Right cardiac atrium (tissue), 5 donors: ENCODE data around the gene SEMA5A. TPM values are rescaled to one million over a fixed set of nuclear protein-coding genes. Genes with fewer than 3 reads are reported as not detected.

Source experiments
- ATAC-seq, 2 donors: fragments of 200-7000 bp; cut with Tn5 transposase; one replicate each; pipeline versions ENCODE4 v1.8.0 to v1.9.1; 2020; ENCODE audit warnings: moderate library complexity in 2 of 2, mild to moderate bottlenecking in 1 of 2
- DNase-seq, 3 donors: peaks; one replicate each; pipeline ENCODE4 v3.0.0-alpha.2; 2020
- H3K27ac ChIP-seq: one replicate; pipeline ENCODE4 v1.5.1; 2013; ENCODE audit warnings: mild to moderate bottlenecking, low read length, control low read depth, moderate library complexity
- H3K27me3 ChIP-seq: one replicate; pipeline ENCODE4 v1.6.1; 2013; ENCODE audit not compliant: control insufficient read depth, insufficient read depth
- H3K4me1 ChIP-seq: one replicate; pipeline ENCODE4 v1.6.1; 2013; ENCODE audit warnings: low read length; ENCODE audit not compliant: control insufficient read depth, insufficient read depth
- H3K4me3 ChIP-seq: one replicate; pipeline ENCODE4 v1.5.1; 2013; ENCODE audit warnings: low read length, control low read depth
- H3K9me3 ChIP-seq: one replicate; pipeline ENCODE4 v1.6.1; 2013; ENCODE audit warnings: low read length; ENCODE audit not compliant: control insufficient read depth
- WGBS: extraction: QIAGEN DNeasy Blood & Tissue Kit; methylation state at CpG from one replicate; pipeline ENCODE4 v1.1.7; 2013; 5-methylcytosine and 5-hydroxymethylcytosine counted together
- intact Hi-C, 4 donors: fragments of 100-400 bp; cut with DNase I; formaldehyde crosslinking; loops; one replicate each; pipeline versions ENCODE4 v1.11.0 to v1.14.0; 2022 to 2023
- polyA plus RNA-seq: library from polyadenylated mRNA; stranded (reverse); fragments of 200-250 nt; gene quantifications from one replicate; pipeline ENCODE4 v1.2.3, GENCODE V29; 2013
- total RNA-seq, 4 donors: library from RNA; stranded (reverse); fragmentation: NEBNext Ultra II Directional; extraction: Animal tissue kit (Norgen Biotek cat#: 25700); gene quantifications; one replicate each; pipeline ENCODE4 v1.2.1, GENCODE V29; 2021
- donor health status: healthy with polysubstance abuse.
- donor health status: DM: no; HTN: yes; CAD: no.
- donor health status: DM: no; HTN: no; CAD: no.
- donor health status: DM: no; HTN: yes; CAD: no; lungs with severe emphysema.
- donor health status: DM: yes; HTN: yes; CAD: no.

SEMA5A gene
- total and polyA plus RNA-seq, 5 donors: 6.7 to 28.2 (median 23.9) TPM

- Histone ChIP-seq H3K9me3 (peaks cover 2% of the 10 kb centered on the region), H3K27me3 (no peaks in the 10 kb centered on the region), H3K4me3 (no peak overlapping the region), H3K4me1 (peaks cover 1% of the 10 kb centered on the region), H3K27ac (peak overlapping the region; percentile 81)
- WGBS: 38% methylated on average over 4 of the region's 4 CpGs
- DNase-seq: no peak
- intact Hi-C loops: no loop called here
- no peak for ATAC-seq
These were observed 32.0 kb downstream of the SEMA5A start for GRCh38 chr5:9513827-9514226.

- ATAC-seq (no peak), DNase-seq (no peak)
- Histone ChIP-seq H3K27ac (no peak overlapping the region), H3K27me3 (no peaks in the 10 kb centered on the region), H3K9me3 (peaks cover 2% of the 10 kb centered on the region), H3K4me3 (no peak overlapping the region), H3K4me1 (peaks cover 1% of the 10 kb centered on the region)
- intact Hi-C loops: no loop called here
- WGBS: 28% methylated on average over 4 of the region's 4 CpGs
These were observed 33.4 kb downstream of the SEMA5A start for GRCh38 chr5:9512457-9512856.

GRCh38 chr5:9507974-9508373 lies 37.9 kb downstream of the SEMA5A start:
- intact Hi-C loops: no loop called here
- Histone ChIP-seq H3K4me1 (no peaks in the 10 kb centered on the region), H3K27me3 (no peaks in the 10 kb centered on the region), H3K9me3 (peaks cover 6% of the 10 kb centered on the region), H3K27ac (no peak overlapping the region), H3K4me3 (no peak overlapping the region)
- no peak for ATAC-seq
- 72% methylated on average over 6 of the region's 6 CpGs for WGBS
- no peak for DNase-seq

GRCh38 chr5:9505225-9505624 lies 40.6 kb downstream of the SEMA5A start:
- Histone ChIP-seq H3K27ac (no peak overlapping the region), H3K9me3 (peaks cover 7% of the 10 kb centered on the region), H3K27me3 (no peaks in the 10 kb centered on the region), H3K4me3 (no peak overlapping the region), H3K4me1 (peaks cover 2% of the 10 kb centered on the region)
- 64% methylated on average over 2 of the region's 2 CpGs for WGBS
- intact Hi-C loops: no loop called here
- ATAC-seq (no peak), DNase-seq (no peak)

GRCh38 chr5:9502864-9503263 lies 43.0 kb downstream of the SEMA5A start:
- H3K27me3 ChIP-seq: no peaks in the 10 kb centered on the region
- H3K4me3 ChIP-seq: no peak overlapping the region
- peaks cover 2% of the 10 kb centered on the region for H3K4me1 ChIP-seq
- intact Hi-C loops: no loop called here
- H3K9me3 ChIP-seq: peaks cover 6% of the 10 kb centered on the region
- 67% methylated on average over 1 of the region's 1 CpG for WGBS
- no peak for ATAC-seq
- H3K27ac ChIP-seq: no peak overlapping the region
- DNase-seq: no peak

GRCh38 chr5:9502050-9502834 lies 43.6 kb downstream of the SEMA5A start:
- intact Hi-C loops: no loop called here
- ATAC-seq (peak; percentile 76 to 83), DNase-seq (no peak)
- Histone ChIP-seq H3K27ac (peak overlapping the region; percentile 42), H3K9me3 (peaks cover 6% of the 10 kb centered on the region), H3K4me3 (no peak overlapping the region), H3K27me3 (no peaks in the 10 kb centered on the region), H3K4me1 (peaks cover 2% of the 10 kb centered on the region)
- 48% methylated on average over 4 of the region's 4 CpGs for WGBS

- H3K27me3 ChIP-seq: no peaks in the 10 kb centered on the region
- H3K27ac ChIP-seq: no peak overlapping the region
- 74% methylated on average over 2 of the region's 2 CpGs for WGBS
- ATAC-seq (no peak), DNase-seq (no peak)
- H3K4me1 ChIP-seq: peaks cover 2% of the 10 kb centered on the region
- no peak overlapping the region for H3K4me3 ChIP-seq
- intact Hi-C loops: no loop called here
- peaks cover 6% of the 10 kb centered on the region for H3K9me3 ChIP-seq
These were observed 45.2 kb downstream of the SEMA5A start for GRCh38 chr5:9500625-9501024.

- peaks cover 2% of the 10 kb centered on the region for H3K4me1 ChIP-seq
- ATAC-seq: no peak
- intact Hi-C loops: no loop called here
These were observed 45.7 kb downstream of the SEMA5A start for GRCh38 chr5:9500193-9500592.

GRCh38 chr5:9499498-9499876 lies 46.4 kb downstream of the SEMA5A start:
- WGBS: 91% methylated on average over 1 of the region's 1 CpG
- intact Hi-C loops: loop anchor here in 1 of 4 donors (5.0 kb wide), 1 partner anchor 47 kb away; no protein-coding TSS in a partner anchor
- no peak overlapping the region for H3K4me3 ChIP-seq
- peaks cover 2% of the 10 kb centered on the region for H3K4me1 ChIP-seq
- no peak overlapping the region for H3K27ac ChIP-seq
- no peaks in the 10 kb centered on the region for H3K27me3 ChIP-seq
- no peak for DNase-seq
- ATAC-seq: no peak
- H3K9me3 ChIP-seq: peaks cover 5% of the 10 kb centered on the region

More at GRCh38 chr5:9500193-9500592, 45.7 kb downstream of the SEMA5A start:
- no peak for DNase-seq
- 77% methylated on average over 4 of the region's 4 CpGs for WGBS
- peaks cover 3% of the 10 kb centered on the region for H3K9me3 ChIP-seq
- H3K27ac ChIP-seq: no peak overlapping the region
- no peaks in the 10 kb centered on the region for H3K27me3 ChIP-seq
- no peak overlapping the region for H3K4me3 ChIP-seq

GRCh38 chr5:9498541-9499497 lies 47.1 kb downstream of the SEMA5A start:
- ATAC-seq: no peak
- Histone ChIP-seq H3K9me3 (peaks cover 4% of the 10 kb centered on the region), H3K27ac (peak overlapping the region; percentile 32), H3K4me1 (peaks cover 2% of the 10 kb centered on the region), H3K27me3 (no peaks in the 10 kb centered on the region), H3K4me3 (no peak overlapping the region)
- intact Hi-C loops: loop anchor here in 1 of 4 donors (5.0 kb wide), 1 partner anchor 47 kb away; no protein-coding TSS in a partner anchor
- DNase-seq: no peak
- WGBS: 87% methylated on average over 14 of the region's 14 CpGs

GRCh38 chr5:9497347-9497746 lies 48.5 kb downstream of the SEMA5A start:
- intact Hi-C loops: loop anchor here in 1 of 4 donors (5.0 kb wide), 1 partner anchor 45 kb away; no protein-coding TSS in a partner anchor
- peaks cover under 1% of the 10 kb centered on the region for H3K4me1 ChIP-seq
- no peak for ATAC-seq

More at GRCh38 chr5:9497347-9497746, 48.5 kb downstream of the SEMA5A start:
- Histone ChIP-seq H3K27ac (no peak overlapping the region), H3K9me3 (peaks cover 4% of the 10 kb centered on the region), H3K27me3 (no peaks in the 10 kb centered on the region), H3K4me3 (no peak overlapping the region)
- DNase-seq: no peak
- WGBS: 62% methylated on average over 8 of the region's 8 CpGs
